ENCODE results near the gene DHRSX.
"Not testable (repeated sequence)": the region's sequence is repeated elsewhere in the genome, so short reads cannot be mapped to it uniquely, and the experiment has no call there.

The DHRSX gene

DNA sequence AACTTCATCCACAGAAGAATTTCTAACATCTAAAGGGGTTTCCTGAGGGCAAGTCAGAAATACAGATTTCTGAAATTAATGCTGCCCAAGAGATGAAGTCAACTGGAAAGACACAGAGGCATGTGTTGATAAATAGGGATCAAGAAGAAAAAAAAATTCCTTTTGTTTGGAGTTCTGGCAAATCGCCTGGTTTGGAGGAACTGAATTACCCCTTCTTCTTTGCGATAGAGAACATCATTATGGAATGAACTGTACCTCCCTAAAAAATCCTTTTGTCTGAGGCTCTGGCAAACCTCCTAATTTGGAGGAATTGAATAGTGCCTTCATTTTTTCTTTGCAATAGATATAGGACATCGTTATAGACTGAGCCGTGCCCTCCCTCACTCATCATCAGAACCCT is 200.9 kb downstream of the DHRSX start:
- no peak for DNase-seq

GRCh38 chrX:2286731-2287130 is 214.0 kb downstream of the DHRSX start:
- no peak for DNase-seq

DNA sequence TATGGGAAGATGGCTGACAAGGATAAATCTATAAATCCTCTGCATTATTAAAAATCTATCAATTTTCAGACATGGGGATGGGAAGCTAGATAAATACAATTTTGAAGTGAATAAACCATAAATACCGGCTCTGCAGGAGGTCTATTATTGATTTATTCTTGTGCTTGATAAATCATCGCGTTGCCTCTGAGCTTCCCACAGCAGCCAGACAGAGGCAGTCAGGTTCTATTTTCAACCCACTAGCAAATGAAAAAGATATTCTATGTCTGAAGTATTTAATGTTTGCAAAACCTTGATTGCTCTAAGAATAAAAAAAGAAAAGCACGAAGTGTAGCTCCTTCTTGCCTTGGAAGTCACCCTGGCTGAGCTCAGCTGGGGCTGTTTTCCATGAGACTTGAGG is 216.2 kb downstream of the DHRSX start:
- DNase-seq = no peak

DNA sequence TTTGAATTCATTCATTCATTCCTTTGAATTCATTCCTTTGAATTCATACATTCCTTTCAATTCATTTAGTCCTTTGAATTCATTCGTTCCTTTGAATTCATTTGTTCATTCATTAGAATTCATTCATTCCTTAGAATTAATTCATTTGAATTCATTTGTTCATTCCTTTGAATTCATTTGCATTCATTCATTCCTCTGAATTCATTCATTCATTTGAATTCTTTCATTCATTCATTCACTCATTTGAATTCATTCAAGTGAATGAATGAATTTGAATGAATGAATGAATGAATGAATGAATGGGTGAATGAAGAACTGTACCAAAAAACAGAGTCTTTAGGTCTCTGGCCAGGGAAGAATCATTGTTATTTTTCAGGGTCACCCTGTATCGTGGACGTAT is 216.6 kb downstream of the DHRSX start:
- no peak for DNase-seq

GRCh38 chrX:2283111-2283859 is 217.5 kb downstream of the DHRSX start:
- no peak for DNase-seq

DNA sequence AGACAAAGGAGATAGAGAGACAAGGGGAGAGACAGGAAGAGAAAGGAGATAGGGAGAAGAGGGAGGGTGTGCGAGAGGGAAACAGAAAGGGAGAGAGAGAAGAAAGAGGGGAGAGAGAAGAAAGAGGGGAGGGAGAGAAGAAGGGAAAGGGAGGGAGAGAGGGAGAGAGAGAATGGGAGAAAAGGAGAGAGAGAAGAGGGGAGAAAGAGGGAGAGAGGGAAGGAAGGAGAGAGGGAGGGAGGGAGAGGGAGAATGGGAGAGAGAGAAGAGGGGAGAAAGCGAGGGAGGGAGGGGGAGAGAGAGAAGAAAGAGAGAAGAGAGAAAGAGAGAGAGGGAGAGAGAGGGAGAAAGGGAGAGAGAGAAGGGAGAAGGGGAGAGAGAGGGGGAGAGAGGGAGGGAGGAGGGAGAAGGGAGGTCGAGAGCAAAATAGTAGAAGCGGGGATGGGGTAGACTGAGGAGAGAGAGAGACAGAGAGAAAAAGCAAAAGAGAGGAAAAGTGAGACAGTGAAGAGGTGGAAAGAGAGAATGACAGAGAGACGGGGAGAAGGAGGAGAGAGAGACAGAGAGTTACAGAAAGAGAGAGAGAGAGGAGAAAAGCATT is 218.2 kb downstream of the DHRSX start:
- no peak for DNase-seq

DNA sequence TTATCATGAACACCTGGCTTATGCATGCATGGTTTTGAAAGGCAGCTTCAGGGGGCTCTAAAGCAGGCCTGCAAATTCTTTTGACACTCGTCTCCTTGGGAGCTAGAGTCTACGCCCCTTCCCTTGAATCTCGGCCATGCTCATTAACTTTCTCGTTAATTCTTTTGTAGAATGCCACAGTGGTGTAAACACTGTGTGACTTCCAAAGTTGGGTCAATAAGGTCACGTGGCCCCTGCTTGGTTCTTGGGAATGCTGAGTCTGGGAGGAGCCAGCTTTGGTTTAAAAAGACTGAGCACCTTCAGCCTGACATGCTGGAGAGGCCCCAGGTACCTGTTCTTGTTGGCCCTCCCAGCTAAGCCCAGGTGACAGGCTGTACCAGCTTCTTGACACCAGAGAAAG is 228.4 kb downstream of the DHRSX start:
- no peak for DNase-seq

DNA sequence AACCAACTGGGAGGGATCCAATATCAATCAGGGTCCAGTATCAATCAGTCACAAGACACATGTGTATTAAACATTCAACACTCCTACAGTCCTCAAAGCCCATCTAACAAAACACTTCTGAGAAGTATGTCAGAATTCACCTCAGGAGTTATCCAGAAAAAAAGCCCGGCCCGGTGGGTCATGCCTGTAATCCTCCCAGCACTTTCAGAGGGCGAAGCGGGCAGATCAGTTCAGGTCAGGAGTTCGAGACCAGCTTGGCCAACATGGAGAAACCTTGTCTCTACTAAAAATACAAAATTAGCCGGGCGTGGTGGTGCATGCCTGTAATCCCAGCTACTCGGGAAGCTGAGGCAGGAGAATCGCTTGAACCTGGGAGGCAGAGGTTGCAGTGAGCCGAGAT is 229.2 kb downstream of the DHRSX start:
- DNase-seq = not testable (repeated sequence)

DNA sequence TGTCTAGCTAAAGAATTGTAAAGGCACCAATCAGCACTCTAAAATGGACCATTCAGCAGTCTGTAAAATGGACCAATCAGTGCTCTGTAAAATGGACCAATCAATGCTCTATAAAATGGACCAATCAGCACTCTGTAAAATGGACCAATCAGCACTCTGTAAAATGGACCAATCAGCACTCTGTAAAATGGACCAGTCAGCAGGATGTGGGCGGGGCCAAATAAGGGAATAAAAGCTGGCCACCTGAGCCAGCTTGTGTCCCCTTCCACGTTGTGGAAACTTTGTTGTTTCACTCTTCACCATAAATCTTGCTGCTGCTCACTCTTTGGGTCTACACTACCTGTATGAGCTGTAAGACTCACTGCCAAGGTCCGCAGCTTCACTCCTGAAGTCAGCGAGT is 230.0 kb downstream of the DHRSX start:
- not testable (repeated sequence) for DNase-seq

DNA sequence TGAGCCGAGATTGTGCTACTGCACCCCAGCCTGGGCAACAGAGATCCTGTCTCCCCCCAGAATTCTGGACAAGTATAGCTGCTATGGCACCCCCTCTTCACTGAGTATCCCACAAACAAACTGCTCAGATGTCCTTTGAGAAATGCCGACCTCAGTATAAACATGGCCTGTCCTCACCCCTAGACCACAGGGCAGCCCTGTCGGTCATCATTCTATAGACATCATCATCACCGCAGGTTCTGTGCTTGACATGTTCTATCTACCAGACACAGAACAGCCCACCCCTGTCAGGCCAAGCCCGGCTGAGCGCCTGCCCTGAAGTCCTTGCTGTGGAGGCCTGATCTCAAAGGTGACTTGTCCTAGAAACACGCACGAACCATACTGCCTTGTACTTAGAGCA is 232.9 kb downstream of the DHRSX start:
- DNase-seq = no peak

DNA sequence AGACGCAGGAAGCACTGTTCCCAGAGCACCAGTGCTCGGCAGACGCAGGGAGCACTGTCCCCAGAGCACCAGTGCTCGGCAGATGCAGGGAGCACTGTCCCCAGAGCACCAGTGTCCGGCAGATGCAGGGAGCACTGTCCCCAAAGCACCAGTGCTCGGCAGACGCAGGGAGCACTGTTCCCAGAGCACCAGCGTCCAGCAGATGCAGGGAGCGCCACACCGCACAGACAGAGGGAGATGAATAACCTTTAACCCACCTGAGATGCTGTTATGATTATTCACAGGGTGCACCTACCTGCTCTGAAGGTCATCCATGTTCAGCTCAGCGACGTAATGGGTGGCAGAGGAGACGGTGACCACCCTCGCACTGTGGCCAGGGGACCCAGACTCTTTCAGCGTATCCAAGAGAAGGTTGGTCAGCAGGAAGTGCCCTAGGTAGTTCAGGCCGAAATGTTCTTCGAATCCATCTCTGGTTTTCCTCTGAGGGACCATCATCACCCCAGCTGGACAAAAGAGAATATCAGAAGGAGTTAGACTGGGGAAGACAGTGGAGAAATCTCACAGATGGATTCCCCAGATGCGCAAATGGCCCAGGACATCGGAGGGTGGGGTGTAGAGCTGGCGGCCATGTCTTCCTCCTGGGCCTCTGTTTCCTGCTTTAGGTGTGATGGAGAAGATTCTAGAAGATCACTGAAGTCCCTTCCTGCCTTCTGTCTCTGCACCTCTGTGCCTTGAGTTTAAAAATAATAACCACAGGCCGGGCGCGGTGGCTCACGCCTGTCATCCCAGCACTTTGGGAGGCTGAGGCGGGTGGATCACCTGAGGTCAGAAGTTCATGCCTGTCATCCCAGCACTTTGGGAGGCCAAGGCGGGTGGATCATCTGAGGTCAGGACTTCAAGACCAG is 234.1 kb downstream of the DHRSX start:
- no peak for DNase-seq

- not testable (repeated sequence) for DNase-seq
These were observed 234.9 kb downstream of the DHRSX start for GRCh38 chrX:2265658-2266444.

DNA sequence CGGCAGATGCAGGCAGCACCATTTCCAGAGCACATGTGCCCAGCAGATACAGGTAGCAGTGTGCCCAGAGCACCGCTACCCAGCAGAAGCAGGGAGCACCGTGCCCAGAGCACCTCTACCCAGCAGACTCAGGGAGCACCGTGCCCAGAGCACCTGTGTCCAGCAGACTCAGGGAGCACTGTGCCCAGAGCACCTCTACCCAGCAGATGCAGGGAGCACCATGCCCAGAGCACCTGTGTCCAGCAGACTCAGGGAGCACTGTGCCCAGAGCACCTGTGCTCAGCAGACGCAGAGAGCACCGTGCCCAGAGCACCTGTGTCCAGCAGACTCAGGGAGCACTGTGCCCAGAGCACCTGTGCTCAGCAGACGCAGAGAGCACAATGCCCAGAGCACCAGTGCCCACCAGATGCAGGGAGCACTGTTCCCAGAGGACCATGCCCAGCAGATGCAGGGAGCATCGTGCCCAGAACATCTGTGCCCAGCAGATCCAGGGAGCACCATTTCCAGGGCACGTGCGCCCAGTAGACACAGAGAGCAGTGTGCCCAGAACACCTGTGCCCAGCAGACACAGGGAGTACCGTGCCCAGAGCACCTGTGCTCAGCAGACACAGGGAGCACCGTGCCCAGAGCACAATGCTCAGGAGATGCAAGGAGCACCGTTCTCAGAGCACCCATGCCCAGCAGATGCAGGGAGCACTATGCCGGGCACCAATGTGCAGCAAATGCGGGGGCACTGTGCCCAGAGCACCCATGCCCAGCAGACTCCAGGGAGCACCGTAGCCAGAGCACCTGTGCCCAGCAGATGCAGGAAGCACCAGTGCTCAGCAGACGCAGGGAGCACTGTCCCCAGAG is 236.4 kb downstream of the DHRSX start:
- no peak for DNase-seq

GRCh38 chrX:2263203-2263602 is 237.6 kb downstream of the DHRSX start:
- no peak for DNase-seq

DNA sequence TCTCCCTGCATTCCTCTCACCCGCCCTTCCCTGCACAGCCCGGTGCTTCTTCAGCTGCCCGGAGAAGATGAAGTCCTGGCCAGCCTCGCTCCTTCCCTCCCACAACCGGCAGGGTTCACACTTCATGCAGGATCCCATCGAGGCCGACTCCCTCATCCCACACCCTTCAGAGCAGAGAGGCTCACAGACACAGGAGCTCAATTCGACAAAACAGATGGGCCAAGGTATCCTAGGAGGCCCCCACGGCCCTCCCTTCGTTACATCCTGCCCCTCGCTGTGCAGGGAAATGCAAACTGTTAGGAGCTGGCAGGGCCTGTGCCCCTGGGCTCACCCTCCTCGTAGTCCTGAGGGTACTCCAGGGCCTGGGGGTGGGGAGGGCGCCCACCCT is 238.1 kb downstream of the DHRSX start:
- DNase-seq = no peak

- DNase-seq = no peak
These were observed 238.7 kb downstream of the DHRSX start for GRCh38 chrX:2261831-2262667.

- no peak for DNase-seq
These were observed 248.3 kb downstream of the DHRSX start for GRCh38 chrX:2252331-2253065.

GRCh38 chrX:2251211-2251610 is 249.6 kb downstream of the DHRSX start:
- DNase-seq = no peak

GRCh38 chrX:2243913-2244460 is 256.8 kb downstream of the DHRSX start:
- DNase-seq = no peak

DNA sequence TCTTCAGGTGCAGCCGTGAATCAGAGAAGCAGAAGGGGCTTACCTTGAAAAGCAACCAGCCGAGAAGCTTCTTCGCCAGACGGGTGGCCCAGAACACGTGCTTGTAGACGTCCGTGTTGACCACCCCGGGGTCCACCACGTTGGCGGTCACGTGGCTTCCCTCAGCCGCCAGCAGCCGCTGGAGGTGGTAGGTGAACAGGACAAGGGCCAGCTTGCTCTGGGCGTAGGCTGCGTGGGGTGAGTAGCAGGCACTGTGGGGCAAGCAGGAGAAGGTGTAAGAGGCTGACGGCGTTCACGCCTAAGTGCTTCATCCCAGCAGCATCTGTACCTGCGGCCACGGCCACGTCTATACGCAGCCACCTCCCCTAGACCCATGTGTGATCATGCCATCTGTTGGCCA is 257.8 kb downstream of the DHRSX start:
- DNase-seq = no peak

Data from stimulated activated CD4-positive, alpha-beta T cell treated with anti-CD3 and anti-CD28 coated beads, Interleukin-2, amount 100 ng/mL, for 48 hours (primary cell).